Heart left ventricle (tissue), 16 donors: ENCODE measurements around the gene NIPSNAP2. TPM values are rescaled to one million over a fixed set of nuclear protein-coding genes. Genes with fewer than 3 reads are reported as not detected.
"Not testable (repeated sequence)": the region's sequence is repeated elsewhere in the genome, so short reads cannot be mapped to it uniquely, and the experiment has no call there.

Experiments used
- ATAC-seq, 4 donors: fragments of 200-7000 bp; cut with Tn5 transposase; one replicate each; pipeline ENCODE4 v1.9.1; 2020 to 2022; ENCODE audit warnings: moderate library complexity in 4 of 4, mild to moderate bottlenecking in 3 of 4, moderate number of reproducible peaks in 1 of 4
- DNase-seq, 5 donors: peaks; one replicate each; pipeline ENCODE4 v3.0.0-alpha.2; 2020
- H3K27ac ChIP-seq, 12 donors: fragments of 200-600 bp; sonication (generic) in 4 of 12; one replicate each; pipeline versions ENCODE4 v1.5.0 to v1.8.0; 2016 to 2022; ENCODE audit warnings: mild to moderate bottlenecking in 2 of 12
- H3K27me3 ChIP-seq, 9 donors: fragments of 200-600 bp; sonication (generic) in 2 of 9; one replicate each; pipeline versions ENCODE4 v1.5.1 to v1.8.0; 2016 to 2022; ENCODE audit warnings: mild to moderate bottlenecking in 3 of 9
- H3K36me3 ChIP-seq, 9 donors: fragments of 200-600 bp; sonication (generic) in 2 of 9; one replicate each; pipeline versions ENCODE4 v1.5.0 to v1.8.0; 2018 to 2022; ENCODE audit warnings: mild to moderate bottlenecking in 2 of 9
- H3K4me1 ChIP-seq, 12 donors: fragments of 200-600 bp; sonication (generic) in 4 of 12; one replicate each; pipeline versions ENCODE4 v1.5.0 to v1.8.0; 2016 to 2022; ENCODE audit warnings: mild to moderate bottlenecking in 3 of 12
- H3K4me3 ChIP-seq, 12 donors: fragments of 200-600 bp; sonication (generic) in 4 of 12; one replicate each; pipeline versions ENCODE4 v1.5.0 to v1.8.0; 2017 to 2022; ENCODE audit warnings: mild to moderate bottlenecking in 9 of 12, moderate library complexity in 4 of 12
- H3K9me3 ChIP-seq, 12 donors: fragments of 200-600 bp; sonication (generic) in 4 of 12; one replicate each; pipeline versions ENCODE4 v1.5.0 to v1.8.0; 2016 to 2022; ENCODE audit warnings: mild to moderate bottlenecking in 1 of 12
- POLR2A ChIP-seq, 2 donors: fragments of 450-650 bp; IDR thresholded peaks; one replicate each; pipeline ENCODE4 v1.6.1; 2017; ENCODE audit warnings: antibody characterized with exemption in 2 of 2, mild to moderate bottlenecking in 2 of 2, moderate library complexity in 2 of 2
- WGBS, 4 donors: extraction: QIAGEN DNeasy Blood & Tissue Kit in 2 of 4; methylation state at CpG; one replicate each; pipeline versions ENCODE4 v1.1.5 to v1.1.7; 2013 to 2018; 5-methylcytosine and 5-hydroxymethylcytosine counted together
- intact Hi-C, 10 donors: fragments of 100-400 bp; cut with DNase I; formaldehyde crosslinking; loops; one replicate each; pipeline versions ENCODE4 v1.11.1 to v1.14.2; 2022
- polyA plus RNA-seq, 2 donors: library from polyadenylated mRNA; stranded (reverse); fragments of 200-250 nt; gene quantifications; one replicate each; pipeline ENCODE4 v1.2.3, GENCODE V29; 2013
- total RNA-seq, 9 donors: library from RNA; depleted of rRNA in 2 of 9; stranded (reverse); fragments of >200 nt in 2 of 9; fragmentation: NEBNext Ultra II Directional in 3 of 9; extraction: Animal tissue kit (Norgen Biotek cat#: 25700) in 3 of 9; gene quantifications; one replicate each; pipeline versions ENCODE4 v1.1.0 to v1.2.4, GENCODE V29; 2016 to 2023
- TF ChIP-seq, protein P1 (sequence below), 12 donors: fragments of 200-600 bp; sonication (generic) in 4 of 12; IDR thresholded peaks; one replicate each; pipeline versions ENCODE4 v1.5.0 to v1.8.0; 2018 to 2022; ENCODE audit warnings: antibody characterized with exemption in 12 of 12, mild to moderate bottlenecking in 5 of 12
- donor health status: ischemic (EF 13 %, LVEDD 7.1; RV severe dilation, severe dysfunction).
- donor health status: healthy with polysubstance abuse.
- donor health status: DM: no; HTN: yes; CAD: no.
- donor health status: DM: no; HTN: no; CAD: no.
- donor health status: ischemic (EF 25% LVEDD 6.9; RV normal size, moderate dysfunction).
- donor health status: ischemic (EF 25% LVEDD 5.7; RV mildly dilated, moderate dysfunction).
- donor health status: healthy.
- donor health status: DM: yes; HTN: yes; CAD: no.
- donor health status: ischemic (EF 35%, LVEDD 5.7; RV mildly dilated, moderate dysfunction).
- donor health status: nonischemic (EF 11% LVEDD 7.7; RV severe dilation, severe dysfunction).
- donor health status: DM: yes; HTN: yes; CAD: no.
- donor health status: PGD.
- donor health status: ischemic (EF 29% LVEDD 5.4; RV normal size, mild dysfunction).
- donor health status: nonischemic (EF 23%, LVEDD 6.1; RV moderate dilation, normal function).

NIPSNAP2 gene
- total and polyA plus RNA-seq, 11 donors: 119 to 529 (median 294) TPM

DNA sequence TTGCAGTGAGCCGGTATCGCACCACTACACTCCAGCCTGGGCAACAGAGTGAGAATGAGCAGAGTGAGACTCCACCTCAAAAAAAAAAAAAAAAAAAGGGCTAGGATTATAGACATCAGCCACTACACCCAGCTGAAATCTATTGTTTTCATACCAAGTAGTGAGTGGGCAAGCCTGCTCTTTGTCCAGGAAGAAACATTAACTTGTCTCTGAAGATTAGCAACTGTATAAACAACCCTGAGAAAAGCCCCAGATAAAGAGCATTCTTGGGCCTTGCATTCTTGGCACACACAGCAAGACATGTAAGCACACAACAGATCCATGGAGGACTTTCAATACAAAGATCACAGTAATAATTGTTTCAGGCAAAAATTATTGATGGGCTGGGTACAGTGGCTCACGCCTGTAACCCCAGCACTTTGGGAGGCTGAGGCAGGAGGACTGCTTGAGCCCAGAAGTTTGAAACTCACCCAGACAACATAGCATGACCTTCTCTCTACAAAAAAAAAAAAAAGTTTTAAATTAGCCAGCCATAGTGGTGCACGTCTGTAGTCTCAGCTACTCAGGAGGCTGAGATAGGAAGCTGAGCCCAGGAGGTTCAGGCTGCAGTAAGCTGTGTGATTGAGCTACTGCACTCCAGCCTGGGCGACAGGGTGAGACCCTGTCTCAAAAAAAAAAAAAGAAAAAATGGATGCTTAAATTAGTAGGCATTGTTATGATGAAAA is 82.5 kb downstream of the NIPSNAP2 start:
- intact Hi-C loops: no loop called here
- no peak for ATAC-seq
- TF ChIP-seq POLR2A (IDR thresholded peaks at IDR 0.05): no peak
- TF ChIP-seq, protein P1, sequence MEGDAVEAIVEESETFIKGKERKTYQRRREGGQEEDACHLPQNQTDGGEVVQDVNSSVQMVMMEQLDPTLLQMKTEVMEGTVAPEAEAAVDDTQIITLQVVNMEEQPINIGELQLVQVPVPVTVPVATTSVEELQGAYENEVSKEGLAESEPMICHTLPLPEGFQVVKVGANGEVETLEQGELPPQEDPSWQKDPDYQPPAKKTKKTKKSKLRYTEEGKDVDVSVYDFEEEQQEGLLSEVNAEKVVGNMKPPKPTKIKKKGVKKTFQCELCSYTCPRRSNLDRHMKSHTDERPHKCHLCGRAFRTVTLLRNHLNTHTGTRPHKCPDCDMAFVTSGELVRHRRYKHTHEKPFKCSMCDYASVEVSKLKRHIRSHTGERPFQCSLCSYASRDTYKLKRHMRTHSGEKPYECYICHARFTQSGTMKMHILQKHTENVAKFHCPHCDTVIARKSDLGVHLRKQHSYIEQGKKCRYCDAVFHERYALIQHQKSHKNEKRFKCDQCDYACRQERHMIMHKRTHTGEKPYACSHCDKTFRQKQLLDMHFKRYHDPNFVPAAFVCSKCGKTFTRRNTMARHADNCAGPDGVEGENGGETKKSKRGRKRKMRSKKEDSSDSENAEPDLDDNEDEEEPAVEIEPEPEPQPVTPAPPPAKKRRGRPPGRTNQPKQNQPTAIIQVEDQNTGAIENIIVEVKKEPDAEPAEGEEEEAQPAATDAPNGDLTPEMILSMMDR (IDR thresholded peaks at IDR 0.05): no peak
- Histone ChIP-seq H3K4me3 (no peak overlapping the region), H3K4me1 (peaks cover 0 to 34% (median 15%) of the 10 kb centered on the region in 12 donors), H3K27ac (peak overlapping the region in 5 of 12 donors; percentile 15 to 66 (median 24)), H3K27me3 (no peaks in the 10 kb centered on the region), H3K36me3 (peaks cover 0 to 8% (median 0%) of the 10 kb centered on the region in 9 donors), H3K9me3 (no peaks in the 10 kb centered on the region)
- no peak for DNase-seq
- WGBS, 4 donors: 57 to 66% (median 61%) methylated on average over 5 of the region's 5 CpGs

DNA sequence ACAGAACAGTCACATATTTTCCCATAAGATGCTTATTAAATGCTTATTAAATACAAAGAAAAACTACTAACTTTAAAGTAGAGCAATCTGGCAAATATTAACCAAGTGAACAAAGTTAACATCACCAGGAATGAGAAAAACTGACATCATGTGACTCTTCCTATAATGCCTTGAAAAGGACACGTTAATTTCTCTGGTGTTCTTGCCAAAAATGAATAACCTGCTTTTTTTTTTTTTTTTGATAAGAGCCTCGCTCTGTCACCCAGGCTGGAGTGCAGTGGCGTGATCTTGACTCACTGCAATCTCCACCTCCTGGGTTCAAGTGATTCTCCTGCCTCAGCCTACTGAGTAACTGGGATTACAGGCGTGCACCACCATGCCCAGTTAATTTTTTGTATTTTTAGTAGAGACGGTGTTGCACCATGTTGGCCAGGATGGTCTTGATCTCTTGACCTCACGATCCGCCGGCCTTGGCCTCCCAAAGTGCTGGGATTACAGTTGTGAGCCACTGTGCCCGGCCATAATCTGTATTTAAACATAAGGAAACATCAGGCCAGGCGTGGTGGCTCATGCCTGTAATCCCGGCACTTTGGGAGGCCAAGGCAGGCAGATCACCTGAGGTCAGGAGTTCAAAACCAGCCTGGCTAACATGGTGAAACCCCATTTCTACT is 83.2 kb downstream of the NIPSNAP2 start:
- ATAC-seq, H3K27me3 ChIP-seq, intact Hi-C loops, H3K4me3 ChIP-seq, H3K36me3 ChIP-seq, DNase-seq, H3K9me3 ChIP-seq: not testable (repeated sequence)
- Histone ChIP-seq H3K4me1 (peaks cover 4 to 40% (median 19%) of the 10 kb centered on the region in 12 donors), H3K27ac (peak overlapping the region in 2 of 12 donors; percentile 15 to 66)
- 84 to 88% (median 85%) methylated on average over 11 of the region's 11 CpGs for WGBS, 4 donors

DNA sequence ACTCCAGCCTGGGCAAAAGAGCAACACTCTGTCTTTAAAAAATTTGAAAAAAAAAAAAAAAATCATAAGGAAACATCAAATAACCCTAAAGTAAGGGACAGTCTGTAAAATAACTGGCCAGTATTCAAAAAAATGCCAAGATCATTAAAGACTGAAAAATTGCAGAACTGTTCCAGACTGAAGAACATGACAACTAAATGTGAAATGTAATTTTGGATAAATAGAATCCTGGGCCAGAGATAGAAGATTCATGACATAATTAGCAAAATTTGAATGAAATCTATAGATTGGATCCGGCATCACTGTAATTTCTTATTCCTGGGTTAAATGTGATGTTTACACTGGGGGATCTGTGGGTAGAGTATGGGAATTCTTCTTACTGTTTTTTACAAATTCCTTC is 83.9 kb downstream of the NIPSNAP2 start:
- WGBS, 4 donors: 86 to 94% (median 90%) methylated on average over 1 of the region's 1 CpG
- H3K9me3 ChIP-seq: no peaks in the 10 kb centered on the region
- peak overlapping the region in 1 of 12 donors; percentile 66 for H3K27ac ChIP-seq
- DNase-seq: no peak
- no peak overlapping the region for H3K4me3 ChIP-seq
- TF ChIP-seq, protein P1 (IDR thresholded peaks at IDR 0.05): no peak
- TF ChIP-seq POLR2A (IDR thresholded peaks at IDR 0.05): no peak
- no peak for ATAC-seq
- no peaks in the 10 kb centered on the region for H3K27me3 ChIP-seq
- peaks cover 7 to 45% (median 26%) of the 10 kb centered on the region in 12 donors for H3K4me1 ChIP-seq
- intact Hi-C loops: no loop called here
- peaks cover 0 to 6% (median 5%) of the 10 kb centered on the region in 9 donors for H3K36me3 ChIP-seq

DNA sequence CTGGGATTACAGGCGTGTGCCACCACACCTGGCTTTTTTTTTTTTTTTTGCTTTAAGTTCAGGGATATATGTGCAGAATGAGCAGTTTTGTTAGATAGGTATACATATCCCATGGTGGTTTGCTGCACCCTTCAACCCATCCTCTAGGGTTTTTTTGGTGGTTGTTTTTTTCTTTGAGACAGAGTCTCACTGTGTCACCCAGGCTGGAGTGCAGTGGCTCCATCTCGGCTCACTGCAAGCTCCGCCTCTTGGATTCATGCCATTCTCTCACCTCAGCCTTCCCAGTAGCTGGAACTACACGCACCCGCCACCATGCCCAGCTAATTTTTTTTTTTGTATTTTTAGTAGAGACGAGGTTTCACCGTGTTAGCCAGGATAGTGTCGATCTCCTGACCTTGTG is 84.4 kb downstream of the NIPSNAP2 start:
- 35 to 50% (median 42%) methylated on average over 8 of the region's 8 CpGs for WGBS, 4 donors
- DNase-seq: peak in 3 of 5 donors; percentile 37 to 41 (median 38)
- H3K27me3 ChIP-seq, H3K4me3 ChIP-seq, intact Hi-C loops, H3K9me3 ChIP-seq, ATAC-seq: not testable (repeated sequence)
- peaks cover 0 to 11% (median 10%) of the 10 kb centered on the region in 9 donors for H3K36me3 ChIP-seq
- H3K4me1 ChIP-seq: peaks cover 7 to 45% (median 27%) of the 10 kb centered on the region in 12 donors
- H3K27ac ChIP-seq: peak overlapping the region in 3 of 12 donors; percentile 46 to 66 (median 50)

Other genes starting within 250 kb of the NIPSNAP2 start
- gene SEPTIN14, start 101.8 kb upstream of the NIPSNAP2 start, total RNA-seq: not detected
- not detected for gene SEPTIN14, start 101.8 kb upstream of the NIPSNAP2 start, polyA plus RNA-seq
- 1 to 10 TPM; 1.9 to 4.9 (median 3.0) TPM for gene ZNF713, start 77.1 kb upstream of the NIPSNAP2 start, total RNA-seq
- gene ZNF713, start 77.1 kb upstream of the NIPSNAP2 start, polyA plus RNA-seq: 1 to 10 TPM; 1.9 to 2.1 TPM
- gene MRPS17, start 12.7 kb upstream of the NIPSNAP2 start, total RNA-seq: 10 to 100 TPM; 14.8 to 24.2 (median 19.0) TPM
- 10 to 100 TPM; 17.6 to 28.1 TPM for gene MRPS17, start 12.7 kb upstream of the NIPSNAP2 start, polyA plus RNA-seq
- gene PSPH, start 86.9 kb downstream of the NIPSNAP2 start, total RNA-seq: 10 to 100 TPM in 2 of 9 donors, 1 to 10 TPM in 7; 7.5 to 15.9 (median 8.9) TPM
- gene PSPH, start 86.9 kb downstream of the NIPSNAP2 start, polyA plus RNA-seq: 10 to 100 TPM in 1 of 2 donors, 1 to 10 TPM in 1; 3.5 to 12.1 TPM
- 10 to 100 TPM; 44.6 to 85.8 (median 62.6) TPM for gene CCT6A, start 87.2 kb downstream of the NIPSNAP2 start, total RNA-seq
- gene CCT6A, start 87.2 kb downstream of the NIPSNAP2 start, polyA plus RNA-seq: 100 to 1,000 TPM in 1 of 2 donors, 10 to 100 TPM in 1; 75.8 to 180 TPM
- gene SUMF2, start 99.7 kb downstream of the NIPSNAP2 start, total RNA-seq: 10 to 100 TPM; 23.1 to 61.5 (median 30.9) TPM
- 10 to 100 TPM; 35.5 to 42.4 TPM for gene SUMF2, start 99.7 kb downstream of the NIPSNAP2 start, polyA plus RNA-seq
- 100 to 1,000 TPM in 1 of 9 donors, 10 to 100 TPM in 7, 1 to 10 TPM in 1; 5.9 to 150 (median 19.9) TPM for gene PHKG1, start 128.4 kb downstream of the NIPSNAP2 start, total RNA-seq
- gene PHKG1, start 128.4 kb downstream of the NIPSNAP2 start, polyA plus RNA-seq: 1 to 10 TPM; 2.4 to 8.5 TPM
- gene CHCHD2, start 141.9 kb downstream of the NIPSNAP2 start, total RNA-seq: 100 to 1,000 TPM; 368 to 511 (median 412) TPM
- gene CHCHD2, start 141.9 kb downstream of the NIPSNAP2 start, polyA plus RNA-seq: 1,000 to 10,000 TPM in 1 of 2 donors, 100 to 1,000 TPM in 1; 245 to 1,085 TPM
- not detected for gene NUPR2, start 151.8 kb downstream of the NIPSNAP2 start, total RNA-seq
- gene NUPR2, start 151.8 kb downstream of the NIPSNAP2 start, polyA plus RNA-seq: not detected